Measurements from ENCODE around the gene ZNRD2.

GRCh38 chr11:65609229-65609628 lies 39.0 kb downstream of the ZNRD2 start:
- TF ChIP-seq EZH2 (IDR thresholded peaks at IDR 0.05) (no peak), POLR2AphosphoS5 (IDR thresholded peaks at IDR 0.05; ENCODE audit: borderline replicate concordance, low read depth, low read length) (no peak)
